BE2C (cell line): ENCODE measurements around the gene PPP1CB.

Experiments used
- DNase-seq: peaks from one replicate; pipeline ENCODE4 v3.0.0-alpha.2; 2020
- H3K27me3 ChIP-seq: fragments of 250-450 bp; sonication (Bioruptor Pico); 2 replicates; pipeline ENCODE4 v1.5.1; 2020; ENCODE audit warnings: mild to moderate bottlenecking
- H3K36me3 ChIP-seq: fragments of 250-450 bp; sonication (Bioruptor Pico); 2 replicates; pipeline ENCODE4 v1.5.1; 2020; ENCODE audit warnings: mild to moderate bottlenecking
- H3K4me1 ChIP-seq: fragments of 250-450 bp; sonication (Bioruptor Pico); 2 replicates; pipeline ENCODE4 v1.5.1; 2020
- H3K4me3 ChIP-seq: 2 replicates; pipeline ENCODE4 v1.5.1; 2011; ENCODE audit warnings: low read depth, low read length
- H3K9me3 ChIP-seq: fragments of 250-450 bp; sonication (Bioruptor Pico); 2 replicates; pipeline ENCODE4 v1.5.1; 2020
- TF ChIP-seq, protein P1 (sequence below): IDR thresholded peaks from 2 replicates; pipeline ENCODE4 v1.5.1; 2012; ENCODE audit warnings: mild to moderate bottlenecking, low read depth, low read length

The PPP1CB gene

DNA sequence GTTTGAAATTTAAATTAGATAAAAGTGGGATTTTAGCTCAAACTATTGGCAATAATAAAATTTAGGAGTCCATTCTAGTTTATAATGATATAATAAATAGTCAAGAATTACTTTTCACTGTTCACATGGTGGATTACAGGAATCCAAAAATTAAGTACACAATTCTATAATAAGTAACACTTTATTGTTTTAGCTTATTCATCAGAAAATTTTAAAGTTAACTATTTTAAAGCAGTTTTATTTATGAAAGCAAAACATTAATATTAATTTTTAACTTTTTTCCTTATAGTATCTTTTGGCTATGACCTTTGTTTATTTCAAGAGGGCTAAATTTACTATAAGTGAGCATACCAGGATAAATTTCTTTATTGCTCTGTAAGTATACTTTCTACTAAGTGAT, 70.4 kb downstream of the PPP1CB start:
- TF ChIP-seq, protein P1, sequence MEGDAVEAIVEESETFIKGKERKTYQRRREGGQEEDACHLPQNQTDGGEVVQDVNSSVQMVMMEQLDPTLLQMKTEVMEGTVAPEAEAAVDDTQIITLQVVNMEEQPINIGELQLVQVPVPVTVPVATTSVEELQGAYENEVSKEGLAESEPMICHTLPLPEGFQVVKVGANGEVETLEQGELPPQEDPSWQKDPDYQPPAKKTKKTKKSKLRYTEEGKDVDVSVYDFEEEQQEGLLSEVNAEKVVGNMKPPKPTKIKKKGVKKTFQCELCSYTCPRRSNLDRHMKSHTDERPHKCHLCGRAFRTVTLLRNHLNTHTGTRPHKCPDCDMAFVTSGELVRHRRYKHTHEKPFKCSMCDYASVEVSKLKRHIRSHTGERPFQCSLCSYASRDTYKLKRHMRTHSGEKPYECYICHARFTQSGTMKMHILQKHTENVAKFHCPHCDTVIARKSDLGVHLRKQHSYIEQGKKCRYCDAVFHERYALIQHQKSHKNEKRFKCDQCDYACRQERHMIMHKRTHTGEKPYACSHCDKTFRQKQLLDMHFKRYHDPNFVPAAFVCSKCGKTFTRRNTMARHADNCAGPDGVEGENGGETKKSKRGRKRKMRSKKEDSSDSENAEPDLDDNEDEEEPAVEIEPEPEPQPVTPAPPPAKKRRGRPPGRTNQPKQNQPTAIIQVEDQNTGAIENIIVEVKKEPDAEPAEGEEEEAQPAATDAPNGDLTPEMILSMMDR, result no peak
- Histone ChIP-seq H3K4me3 (no peak overlapping the region), H3K27me3 (no peaks in the 10 kb centered on the region), H3K4me1 (no peaks in the 10 kb centered on the region), H3K9me3 (no peaks in the 10 kb centered on the region), H3K36me3 (no peaks in the 10 kb centered on the region)
- no peak for DNase-seq

DNA sequence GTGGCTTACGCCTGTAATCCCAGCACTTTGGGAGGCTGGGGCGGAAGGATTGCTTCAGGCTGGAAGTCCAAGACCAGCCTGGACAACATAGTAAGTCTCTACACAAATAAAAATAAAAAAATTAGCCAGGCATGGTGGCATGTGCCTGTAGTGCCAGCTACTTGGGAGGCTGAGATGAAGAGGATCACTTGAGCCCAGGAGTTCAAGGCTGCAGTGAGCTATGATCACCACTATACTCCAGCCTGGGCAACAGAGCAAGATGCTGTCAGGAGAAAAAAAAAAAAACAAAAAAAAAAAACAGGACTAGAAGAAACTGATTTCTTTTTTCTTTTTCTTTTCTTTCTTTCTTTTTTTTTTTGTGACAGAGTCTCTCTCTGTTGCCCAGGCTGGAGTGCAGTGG, 72.6 kb downstream of the PPP1CB start:
- no peak for DNase-seq
- Histone ChIP-seq H3K36me3 (no peaks in the 10 kb centered on the region), H3K4me1 (no peaks in the 10 kb centered on the region), H3K4me3 (no peak overlapping the region), H3K27me3 (no peaks in the 10 kb centered on the region), H3K9me3 (no peaks in the 10 kb centered on the region)
- TF ChIP-seq, protein P1, result no peak

DNA sequence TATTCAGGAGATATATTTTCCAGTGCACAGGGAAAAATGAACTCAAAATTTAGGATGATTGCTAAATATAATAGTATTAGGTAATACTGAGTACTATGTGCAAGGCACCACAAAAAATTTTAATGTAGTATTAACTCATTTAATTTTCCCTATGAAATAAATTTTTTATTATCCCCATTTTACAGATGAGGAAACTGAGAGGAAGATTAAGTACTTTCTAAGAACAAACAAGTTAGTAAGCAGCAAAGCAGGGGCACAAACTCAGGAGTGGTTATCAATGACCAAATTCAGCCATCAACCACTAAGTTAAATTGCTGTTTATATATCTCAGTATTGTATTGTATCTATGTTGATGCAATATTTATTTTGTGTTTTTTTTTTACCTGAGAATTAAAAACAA, 73.2 kb downstream of the PPP1CB start:
- Histone ChIP-seq H3K9me3 (no peaks in the 10 kb centered on the region), H3K36me3 (no peaks in the 10 kb centered on the region), H3K27me3 (no peaks in the 10 kb centered on the region), H3K4me3 (no peak overlapping the region), H3K4me1 (no peaks in the 10 kb centered on the region)
- TF ChIP-seq, protein P1, result no peak
- no peak for DNase-seq

DNA sequence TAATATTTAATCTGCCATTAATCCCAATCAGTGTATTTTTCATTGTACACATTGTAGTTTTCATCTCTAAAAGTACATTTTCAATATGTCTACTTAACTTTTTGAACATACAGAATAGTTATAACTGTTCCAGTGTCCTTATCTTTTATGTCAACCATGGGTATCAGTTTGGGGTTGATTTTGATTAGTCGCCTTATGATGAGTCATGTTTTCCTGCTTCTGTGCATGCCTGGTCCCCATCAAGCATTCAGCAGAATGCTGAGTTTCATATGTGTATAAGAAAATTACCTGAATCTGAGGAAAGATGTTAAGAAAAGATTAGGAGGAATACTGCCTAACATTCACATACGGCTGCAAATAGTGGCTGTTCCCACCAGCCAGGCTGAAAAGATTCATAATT, 76.8 kb downstream of the PPP1CB start:
- Histone ChIP-seq H3K4me1 (no peaks in the 10 kb centered on the region), H3K4me3 (no peak overlapping the region), H3K9me3 (no peaks in the 10 kb centered on the region), H3K27me3 (no peaks in the 10 kb centered on the region; the same call in 1 of the 2 replicates), H3K36me3 (no peaks in the 10 kb centered on the region)
- DNase-seq, result no peak
- TF ChIP-seq, protein P1, result no peak

DNA sequence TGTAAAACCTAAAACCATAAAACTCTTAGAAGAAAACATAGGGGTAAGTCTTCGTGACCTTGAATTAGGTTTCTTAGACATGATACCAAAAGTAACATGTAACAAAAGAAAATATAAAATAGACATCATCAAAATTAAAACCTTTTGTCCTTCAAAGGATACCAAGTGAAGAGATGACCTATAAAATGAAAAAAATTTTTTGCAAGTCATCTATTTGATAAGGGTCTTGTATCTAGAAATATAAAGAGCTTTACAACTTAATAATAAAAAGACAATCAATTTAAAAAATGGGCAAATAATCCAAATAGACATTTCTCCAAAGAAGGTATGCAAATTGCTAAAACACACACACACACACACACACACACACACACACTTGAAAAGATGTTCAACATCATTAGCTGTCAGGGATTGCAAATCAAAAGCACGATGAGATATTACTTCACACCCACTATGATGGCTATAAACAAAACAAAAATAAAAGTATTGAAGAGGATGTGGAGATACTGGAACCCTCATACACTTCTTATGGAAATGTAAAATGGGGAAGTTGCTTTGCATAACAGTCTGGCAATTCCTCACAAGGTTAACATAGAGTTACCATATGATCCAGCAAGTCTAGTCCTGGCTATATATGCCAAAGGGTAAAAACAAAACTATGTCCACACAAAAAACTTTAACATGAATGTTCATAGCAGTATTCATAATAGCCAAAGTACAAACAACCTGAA, 82.3 kb downstream of the PPP1CB start:
- H3K4me1 ChIP-seq, result no peaks in the 10 kb centered on the region
- DNase-seq, result no peak

DNA sequence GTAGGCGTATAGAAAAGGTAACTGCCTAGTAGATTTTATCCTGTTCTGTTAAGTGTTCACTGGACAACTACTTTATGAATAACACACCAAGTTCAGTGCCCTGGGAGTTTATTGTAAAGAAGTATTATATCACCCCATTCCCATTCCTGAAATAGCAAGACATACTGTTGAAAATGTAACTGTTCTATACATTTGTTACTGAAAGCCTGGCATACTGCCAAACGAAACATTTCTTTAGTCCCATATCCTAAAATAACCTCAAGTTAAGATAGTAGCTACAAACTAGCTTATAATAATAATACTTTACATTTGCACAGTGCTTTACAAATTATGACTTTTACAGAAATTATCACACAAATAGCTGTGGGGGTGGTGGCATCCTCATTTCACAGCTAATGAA, 84.2 kb downstream of the PPP1CB start:
- H3K36me3 ChIP-seq, result no peaks in the 10 kb centered on the region
- H3K4me1 ChIP-seq, result no peaks in the 10 kb centered on the region
- DNase-seq, result no peak
- H3K4me3 ChIP-seq, result no peak overlapping the region
- TF ChIP-seq, protein P1, result no peak
- no peaks in the 10 kb centered on the region; the same call in 1 of the 2 replicates for H3K27me3 ChIP-seq
- H3K9me3 ChIP-seq, result no peaks in the 10 kb centered on the region

More for the DNA sequence above, 82.3 kb downstream of the PPP1CB start:
- TF ChIP-seq, protein P1, result no peak
- H3K36me3 ChIP-seq, result no peaks in the 10 kb centered on the region
- no peak overlapping the region for H3K4me3 ChIP-seq
- H3K27me3 ChIP-seq, result no peaks in the 10 kb centered on the region; the same call in 1 of the 2 replicates
- H3K9me3 ChIP-seq, result no peaks in the 10 kb centered on the region
